CD4-positive, alpha-beta T cell treated with Interferon alpha-2 for 1 hour (primary cell): ENCODE measurements around the gene PHACTR1.

Experiments used
- DNase-seq, 2 donors: peaks; one replicate each; pipeline ENCODE4 v3.0.0-alpha.2; 2020 to 2022

The PHACTR1 gene

DNA sequence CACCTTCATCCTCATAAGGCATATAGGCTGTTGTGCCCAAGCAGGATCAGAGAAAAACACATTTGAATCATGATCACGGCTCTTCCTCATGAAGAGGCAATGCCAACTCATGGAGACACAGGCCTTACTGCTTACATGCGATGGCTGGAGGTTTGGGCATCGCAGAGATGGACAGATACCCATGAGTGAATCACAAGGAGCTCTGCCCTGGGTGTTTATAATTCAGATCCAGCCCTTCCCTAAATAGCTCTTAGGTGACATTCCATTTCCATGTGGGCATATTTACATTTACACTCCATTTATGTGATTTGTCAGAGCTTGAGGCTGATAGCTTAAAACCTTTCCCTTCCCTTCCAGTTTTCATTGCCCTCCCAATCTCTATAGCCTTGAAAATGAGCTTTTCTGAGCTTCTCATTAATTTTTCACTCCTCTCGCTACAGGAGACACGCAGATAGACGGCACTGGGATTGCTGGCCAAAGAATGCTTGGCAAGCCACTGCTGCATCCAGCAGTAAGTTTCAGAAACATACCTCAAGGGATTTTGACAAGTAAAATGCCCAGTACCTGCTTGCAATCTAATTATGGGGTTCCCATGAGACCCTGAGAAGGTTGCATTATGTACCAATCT lies 362.6 kb downstream of the PHACTR1 start:
- no peak for DNase-seq

DNA sequence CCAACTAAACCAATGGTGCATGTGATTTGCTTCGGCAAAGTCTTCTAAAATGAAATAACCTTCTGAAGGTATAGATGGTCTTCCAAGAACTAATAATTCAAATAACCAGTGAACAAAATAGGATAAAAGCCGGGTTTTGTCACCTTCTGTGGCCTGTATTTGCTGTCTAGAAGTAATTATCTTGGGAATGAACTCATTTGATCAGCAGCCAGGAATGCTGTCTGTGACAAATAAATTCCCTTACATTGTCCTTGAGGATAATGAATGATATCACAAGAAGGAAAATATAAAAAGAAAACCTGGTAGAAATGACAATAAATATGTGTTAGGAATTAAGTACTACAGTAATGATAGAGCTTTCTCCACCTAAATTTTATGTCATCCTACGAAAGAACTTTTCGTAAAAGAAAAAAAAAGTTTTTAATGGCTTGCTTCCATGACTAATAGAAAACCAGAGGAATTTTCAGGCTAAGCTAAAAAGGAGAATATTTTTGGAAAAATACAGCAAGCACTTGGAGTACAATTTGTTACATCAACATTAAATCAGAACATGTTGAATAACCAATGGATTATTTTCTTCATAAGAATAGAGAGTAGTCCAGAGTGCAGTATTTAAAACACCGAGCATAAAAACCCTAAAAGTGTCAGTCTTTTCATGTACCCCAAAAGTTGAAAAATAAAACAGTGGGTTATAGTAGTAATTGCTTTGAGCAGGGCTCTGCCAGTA lies 364.1 kb downstream of the PHACTR1 start:
- DNase-seq, result no peak

DNA sequence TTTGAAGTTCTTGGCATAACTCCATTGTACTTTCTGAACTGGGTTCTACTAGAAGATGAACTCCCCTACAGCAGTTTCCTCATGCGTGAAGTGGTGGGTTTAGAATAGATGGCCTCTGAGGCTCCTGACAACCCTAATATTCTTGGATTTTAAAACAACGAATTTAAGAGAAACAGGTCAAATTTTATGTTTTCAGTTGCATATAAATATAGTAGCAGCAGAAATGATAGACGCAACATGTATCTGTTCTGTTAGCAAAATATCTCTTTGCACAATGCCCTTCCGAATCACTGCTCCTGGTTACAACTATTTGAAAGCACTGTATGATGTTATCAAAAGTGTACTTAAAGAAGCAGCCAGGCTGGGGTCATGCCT lies 364.6 kb downstream of the PHACTR1 start:
- DNase-seq, result no peak

DNA sequence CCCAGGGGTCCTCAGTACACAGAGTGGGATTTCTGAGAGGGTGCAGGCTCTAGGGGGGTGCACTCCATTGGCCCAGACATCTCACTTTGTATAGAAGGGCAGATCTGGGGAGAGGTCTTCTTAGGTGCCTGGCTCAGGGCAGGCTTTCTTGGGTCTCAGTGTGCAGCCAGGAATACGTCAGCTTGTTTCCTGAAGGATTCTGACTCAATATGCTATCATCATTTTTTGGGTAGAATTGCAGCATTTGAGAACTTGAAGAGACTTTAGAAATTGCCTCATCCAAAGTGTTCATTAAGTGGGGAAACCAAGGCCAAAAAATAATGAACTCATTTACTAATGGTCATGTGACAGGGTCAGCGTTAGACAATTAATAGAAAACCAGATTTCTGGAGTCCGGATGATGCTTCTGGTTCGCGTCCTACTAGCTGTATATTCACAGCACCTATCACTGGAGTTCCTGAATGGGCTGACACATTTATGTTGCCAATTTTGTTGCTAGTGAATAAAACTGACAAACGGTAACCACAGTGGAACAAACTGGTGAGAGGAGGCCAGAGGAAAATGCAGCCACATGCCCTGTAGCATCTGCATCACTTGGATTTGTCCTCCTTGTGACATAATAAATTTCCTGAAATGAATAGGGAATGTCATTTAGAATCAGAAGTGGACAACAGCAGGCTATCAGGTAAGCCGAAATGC lies 372.9 kb downstream of the PHACTR1 start:
- DNase-seq, result no peak

DNA sequence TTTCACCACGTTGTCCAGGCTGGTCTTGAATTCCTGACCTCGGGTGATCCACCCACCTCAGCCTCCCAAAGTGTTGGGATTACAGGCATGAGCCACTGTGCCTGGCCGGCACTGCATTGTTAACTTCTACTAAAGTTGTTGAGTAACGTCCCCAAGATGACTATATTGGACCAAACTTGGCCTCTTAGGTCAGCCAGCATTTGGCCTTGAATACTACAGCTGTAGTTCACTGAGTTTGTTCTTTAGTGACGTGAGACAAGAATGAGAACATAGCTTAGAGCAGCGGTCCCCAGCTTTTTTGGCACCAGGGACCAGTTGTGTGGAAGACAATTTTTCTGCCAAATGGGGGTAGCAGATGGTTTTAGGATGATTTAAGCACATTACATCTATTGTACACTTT lies 374.6 kb downstream of the PHACTR1 start:
- no peak for DNase-seq

DNA sequence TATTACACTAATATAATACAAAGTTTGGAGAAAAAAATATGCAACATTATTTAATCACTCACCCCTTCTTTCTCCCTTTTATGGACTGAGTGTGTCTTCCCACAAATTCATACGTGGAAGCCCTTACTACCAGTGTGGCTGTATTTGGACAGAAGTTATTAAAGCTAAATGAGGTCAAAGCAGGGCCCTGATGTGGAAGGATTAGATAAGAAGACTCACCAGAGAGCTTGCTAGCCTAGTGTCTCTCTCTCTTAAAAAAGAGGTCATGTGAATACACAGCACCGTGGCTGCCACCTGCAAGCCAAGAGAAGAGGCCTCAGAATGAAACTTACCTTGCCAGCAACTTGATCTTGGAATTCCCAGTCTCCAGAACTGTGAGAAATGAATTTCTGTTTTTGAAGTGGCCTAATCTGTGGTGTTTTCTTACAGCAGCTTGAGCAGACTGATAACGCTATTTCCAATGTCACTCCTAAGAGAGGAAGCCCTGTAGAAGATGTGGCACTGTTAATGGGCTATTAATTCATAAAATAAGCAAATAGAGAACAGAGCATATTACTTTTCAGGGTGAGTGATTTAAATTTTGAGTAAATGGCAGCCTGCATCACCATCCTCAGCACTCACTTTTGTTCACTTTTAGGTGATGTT lies 378.3 kb downstream of the PHACTR1 start:
- DNase-seq, result no peak

DNA sequence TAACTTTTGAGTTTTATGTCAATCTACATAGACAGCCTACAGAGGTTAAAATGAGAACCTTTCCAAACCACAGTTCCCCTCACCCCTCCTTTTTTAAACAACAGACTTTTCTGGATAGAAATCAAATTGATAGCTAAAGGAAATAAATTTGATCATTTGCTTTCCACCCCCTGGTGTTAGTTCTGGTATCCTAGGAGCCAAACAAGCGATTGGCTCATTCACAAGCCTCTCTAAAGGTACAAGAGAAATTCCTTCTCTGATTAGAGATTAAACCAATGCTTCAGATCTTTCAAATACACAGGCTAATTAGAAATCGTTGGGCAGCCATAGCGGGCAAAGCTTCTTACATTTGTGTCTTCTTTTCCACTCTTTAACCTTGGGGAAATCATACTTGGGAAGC lies 379.5 kb downstream of the PHACTR1 start:
- DNase-seq, result no peak

DNA sequence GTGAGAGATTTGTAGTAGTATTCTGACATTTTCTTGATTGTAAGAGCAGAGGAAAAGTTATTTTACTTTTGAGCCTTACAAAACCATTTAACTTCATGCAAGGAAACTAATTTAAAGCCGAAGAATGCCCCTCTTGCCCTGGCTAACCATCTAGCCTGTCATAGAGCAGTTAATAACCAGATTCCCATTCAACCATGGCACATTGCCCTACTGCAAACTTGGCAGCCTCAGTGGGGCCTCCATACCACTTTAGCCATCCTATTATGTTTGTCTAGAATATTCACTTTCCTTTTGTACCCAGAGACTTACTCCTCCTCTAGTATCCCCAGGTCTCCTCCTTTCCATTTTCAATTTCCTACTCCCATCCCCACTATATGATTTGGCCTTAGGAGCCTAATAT lies 380.9 kb downstream of the PHACTR1 start:
- DNase-seq, result no peak

DNA sequence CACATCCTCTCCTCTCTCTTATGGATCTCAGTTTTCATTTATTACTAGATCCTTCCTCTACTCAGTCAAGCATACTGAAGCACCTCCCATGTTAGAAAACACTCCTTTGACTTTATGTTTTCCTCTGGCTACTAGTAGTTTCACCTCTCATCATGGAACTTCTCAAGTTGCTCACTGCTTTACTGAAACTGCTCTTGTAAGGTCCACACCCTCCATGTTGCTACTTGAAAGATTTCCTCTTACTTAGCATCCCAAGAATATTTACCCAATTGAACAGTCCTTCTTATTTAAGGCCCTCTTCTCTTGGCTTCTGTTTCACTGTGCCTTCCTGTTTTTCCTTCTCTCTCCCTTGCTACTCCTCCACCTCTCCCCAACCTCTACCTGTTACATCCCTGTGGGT lies 381.4 kb downstream of the PHACTR1 start:
- DNase-seq, result no peak

DNA sequence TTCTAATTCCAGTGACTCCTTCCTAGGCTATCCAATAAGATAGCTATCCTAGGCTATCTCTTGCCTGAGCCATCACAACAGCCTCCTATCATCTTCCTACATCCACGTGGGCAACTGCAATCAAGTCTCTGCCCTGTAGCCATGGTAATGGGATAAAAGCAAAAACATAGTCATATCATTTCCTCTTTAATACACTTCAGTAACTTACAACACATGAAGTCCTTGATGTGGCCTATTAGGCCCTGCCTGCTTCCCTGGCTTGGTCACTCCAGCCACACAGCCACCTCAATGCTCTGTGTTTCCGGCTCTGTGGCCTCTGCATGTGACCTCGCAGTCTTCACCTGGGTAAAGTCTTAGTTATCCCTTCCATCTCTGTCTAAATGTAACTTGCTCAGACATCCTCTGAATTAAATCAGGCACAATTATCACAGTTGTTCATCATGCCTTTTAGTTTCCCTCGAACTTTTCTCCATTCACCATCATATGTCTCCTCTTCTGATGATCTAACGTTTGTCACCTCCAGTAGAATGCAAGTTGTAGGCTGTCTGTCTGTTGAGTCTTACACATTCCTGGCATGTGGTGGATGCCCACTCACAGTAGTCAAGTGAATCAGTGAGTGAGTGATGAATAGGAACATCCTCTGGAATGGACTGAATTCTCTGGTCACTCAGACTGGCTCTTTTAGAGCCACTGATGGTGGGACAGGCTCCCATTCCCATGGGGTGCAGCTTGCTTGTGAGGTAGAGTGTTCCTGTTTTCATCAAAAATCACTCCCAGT lies 382.4 kb downstream of the PHACTR1 start:
- peak in 1 of 2 donors; percentile 12 for DNase-seq

DNA sequence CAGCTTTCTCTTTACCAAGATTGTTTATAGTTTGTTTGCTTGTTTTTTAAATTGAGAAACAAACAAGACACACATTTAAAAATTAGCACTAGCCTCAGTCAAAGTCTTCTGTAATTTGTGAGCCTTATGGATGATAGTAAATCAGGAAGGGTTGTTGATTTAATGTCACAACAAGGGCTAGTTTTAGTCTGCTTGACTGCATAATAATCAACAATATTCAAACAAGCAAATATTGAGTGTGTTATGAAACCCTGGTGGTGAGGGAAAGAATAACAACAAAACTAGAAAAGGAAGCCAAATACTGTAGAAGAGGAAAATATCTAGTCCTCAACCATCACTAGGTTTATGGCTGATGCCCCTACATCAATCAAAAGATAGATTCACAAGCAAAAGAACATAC lies 383.2 kb downstream of the PHACTR1 start:
- no peak for DNase-seq

DNA sequence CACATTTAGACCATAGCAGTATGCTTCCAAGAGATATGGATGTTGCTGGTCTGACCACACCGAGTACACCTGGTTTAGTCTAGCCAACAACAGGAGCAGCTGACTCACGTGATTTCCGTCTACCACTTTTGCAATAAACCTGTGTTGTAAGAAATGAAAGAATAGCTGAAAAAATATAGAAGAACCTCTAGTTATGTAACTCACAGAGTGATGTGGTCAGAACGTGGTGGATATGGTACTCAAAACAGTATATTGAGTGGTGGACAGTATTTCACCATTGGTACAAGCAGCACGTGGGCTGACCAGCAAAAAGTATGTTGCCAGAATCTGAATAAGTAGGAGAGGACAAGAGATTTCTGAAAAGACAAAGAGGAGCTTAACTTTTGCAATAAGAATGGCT lies 384.8 kb downstream of the PHACTR1 start:
- DNase-seq, result no peak

DNA sequence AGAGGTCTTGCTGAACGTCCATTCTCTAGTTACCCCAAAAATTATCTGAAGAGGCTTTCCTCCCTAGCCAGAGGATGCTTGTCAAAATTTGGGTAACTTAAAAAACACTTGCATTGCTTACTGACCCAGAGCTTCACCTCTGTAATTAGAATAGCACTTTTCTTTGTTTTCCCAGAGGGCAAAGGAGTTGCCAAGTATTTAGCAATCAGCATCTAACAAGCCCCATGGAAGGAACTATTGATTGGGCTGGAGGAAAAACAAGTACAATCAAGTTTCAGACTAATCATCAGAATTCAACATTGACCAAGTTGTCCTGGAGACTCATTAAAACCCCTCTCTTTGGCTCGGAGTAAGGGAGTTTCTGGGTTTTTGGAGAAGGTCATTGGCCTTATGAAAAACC lies 385.4 kb downstream of the PHACTR1 start:
- DNase-seq, result no peak

DNA sequence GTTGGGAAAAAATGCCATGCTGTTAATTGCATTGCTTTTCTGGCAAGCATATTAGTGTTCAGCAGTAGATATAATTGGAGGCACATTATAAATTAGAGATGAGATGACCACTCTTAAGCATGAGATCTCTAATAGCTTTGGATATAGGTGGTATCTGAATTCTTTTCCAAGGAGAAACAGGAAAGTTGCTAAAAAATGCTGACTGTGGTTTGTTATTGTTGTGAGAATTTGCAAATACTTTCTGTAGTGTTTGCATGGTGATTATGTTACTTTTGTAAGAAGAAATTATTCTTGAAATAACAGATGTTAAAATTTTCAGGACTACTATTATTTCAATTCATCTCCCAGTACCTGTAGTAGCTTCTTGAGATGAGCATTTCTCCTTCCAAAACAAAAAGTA lies 386.6 kb downstream of the PHACTR1 start:
- DNase-seq, result no peak

DNA sequence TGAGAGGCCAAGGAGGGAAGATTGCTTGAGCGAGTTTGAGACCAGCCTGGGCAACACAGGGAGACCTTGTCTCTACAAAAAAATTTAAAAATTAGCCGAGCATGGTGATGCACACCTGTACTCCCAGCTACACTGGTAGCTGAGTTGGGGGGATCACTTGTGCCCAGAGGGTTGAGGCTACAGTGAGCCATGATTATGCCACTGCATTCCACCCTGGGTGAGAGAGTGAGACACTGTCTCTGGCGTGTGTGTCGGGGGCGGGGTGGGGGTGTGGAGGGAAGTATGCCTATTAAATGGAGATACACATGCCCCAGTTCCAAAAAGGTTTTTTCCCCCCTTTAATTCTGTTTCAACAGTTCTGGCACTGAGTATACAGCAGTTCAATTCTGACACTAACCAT lies 388.6 kb downstream of the PHACTR1 start:
- DNase-seq, result no peak

DNA sequence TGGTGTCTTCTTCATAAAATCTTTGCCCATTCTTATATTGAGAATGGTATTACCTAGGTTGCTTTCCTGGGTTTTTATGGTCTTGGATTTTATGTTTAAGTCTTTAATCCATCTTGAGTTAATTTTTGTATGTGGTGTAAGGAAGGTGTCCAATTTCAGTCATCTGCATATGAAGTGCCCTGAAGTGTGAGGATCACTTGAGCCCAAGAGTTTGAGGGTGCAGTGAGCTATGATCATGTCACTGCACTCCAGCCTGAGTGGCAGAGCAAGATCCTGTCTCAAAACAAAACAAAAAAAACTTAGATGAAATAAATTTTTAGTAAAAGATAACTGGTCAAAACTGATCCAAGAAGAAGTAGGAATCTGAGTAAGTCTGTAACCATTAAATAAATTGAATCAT lies 396.4 kb downstream of the PHACTR1 start:
- no peak for DNase-seq

DNA sequence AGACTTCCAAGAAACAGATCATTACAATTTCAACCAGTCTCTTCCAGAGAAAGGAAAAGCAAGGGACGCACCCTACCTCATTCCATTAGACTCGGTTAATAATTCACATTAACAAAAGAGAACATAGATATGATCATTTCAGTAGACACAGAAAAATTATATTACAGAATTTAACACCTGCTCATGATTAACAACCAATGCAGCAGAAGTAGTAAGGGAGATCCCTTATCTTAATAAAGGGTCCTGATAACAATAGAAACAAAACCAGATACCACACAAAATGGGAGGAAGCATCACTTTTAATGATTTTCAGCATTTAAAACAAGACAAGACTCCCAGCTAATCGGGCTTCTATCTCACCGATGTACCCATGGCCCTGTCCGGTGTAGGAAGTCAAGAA lies 396.8 kb downstream of the PHACTR1 start:
- DNase-seq, result no peak

DNA sequence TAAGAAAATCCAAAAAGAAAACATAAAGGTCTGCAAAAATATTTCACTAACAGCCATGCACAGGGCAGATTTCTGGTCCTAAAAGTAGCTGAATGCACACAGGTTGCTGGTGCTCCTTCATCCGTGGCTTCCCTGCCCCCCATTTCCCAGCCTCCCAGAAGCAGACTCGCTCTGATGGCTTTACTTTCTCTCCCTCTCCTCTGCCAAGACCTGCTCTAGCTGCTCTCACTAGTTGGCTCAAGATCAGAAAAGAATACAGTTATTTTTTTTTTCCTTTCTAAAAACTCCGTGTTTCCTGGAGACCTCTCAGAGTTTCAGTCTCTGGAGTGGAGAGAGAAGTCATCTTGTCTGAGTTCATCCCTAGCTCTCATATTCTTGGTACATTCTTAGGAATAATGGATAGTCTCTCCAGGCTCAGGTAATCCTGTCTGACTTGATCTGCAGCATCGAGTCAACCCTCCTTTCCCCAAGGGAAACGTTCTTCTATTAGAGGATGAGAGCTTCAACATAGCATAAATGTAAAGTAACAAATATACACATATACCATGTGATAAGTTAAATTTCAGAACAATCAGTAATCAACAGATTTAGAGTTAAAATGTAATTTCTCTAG lies 397.5 kb downstream of the PHACTR1 start:
- no peak for DNase-seq

DNA sequence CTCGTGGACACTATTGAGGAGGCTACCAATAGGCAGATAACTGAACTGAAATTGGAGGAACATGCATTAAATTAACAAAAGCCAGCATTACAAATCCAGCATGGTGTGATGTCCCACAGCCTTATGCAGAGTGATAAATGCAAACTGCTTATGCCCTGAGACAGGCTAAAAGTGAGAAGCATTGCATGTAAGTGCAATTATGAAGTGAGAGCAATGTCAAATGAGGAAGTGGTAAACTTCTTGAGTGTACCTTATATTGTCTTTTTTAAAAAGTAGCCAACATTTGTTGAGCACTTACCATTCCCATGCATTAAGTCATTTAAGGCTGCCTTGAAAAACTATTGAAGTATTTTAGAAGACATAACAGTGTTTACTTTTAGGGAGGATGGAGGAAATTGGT lies 399.6 kb downstream of the PHACTR1 start:
- no peak for DNase-seq

DNA sequence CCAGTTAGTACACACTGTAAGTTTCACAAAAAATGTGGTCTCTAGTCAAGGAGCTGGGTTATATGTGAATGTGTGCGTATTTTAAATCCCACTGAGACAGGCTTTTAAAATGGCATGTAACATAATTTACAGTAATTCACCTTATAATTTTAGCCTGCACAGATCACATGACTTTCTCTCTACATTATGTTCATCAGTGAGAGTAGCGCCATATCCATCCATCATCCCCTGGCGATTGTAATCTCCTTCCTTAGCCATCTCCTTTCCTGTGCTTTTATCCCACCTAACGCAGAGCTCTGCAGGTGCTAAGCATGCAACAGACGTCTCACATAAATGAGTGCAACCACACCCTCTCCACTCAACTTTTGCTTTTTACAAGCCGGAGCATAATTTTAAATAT lies 401.0 kb downstream of the PHACTR1 start:
- DNase-seq, result no peak

DNA sequence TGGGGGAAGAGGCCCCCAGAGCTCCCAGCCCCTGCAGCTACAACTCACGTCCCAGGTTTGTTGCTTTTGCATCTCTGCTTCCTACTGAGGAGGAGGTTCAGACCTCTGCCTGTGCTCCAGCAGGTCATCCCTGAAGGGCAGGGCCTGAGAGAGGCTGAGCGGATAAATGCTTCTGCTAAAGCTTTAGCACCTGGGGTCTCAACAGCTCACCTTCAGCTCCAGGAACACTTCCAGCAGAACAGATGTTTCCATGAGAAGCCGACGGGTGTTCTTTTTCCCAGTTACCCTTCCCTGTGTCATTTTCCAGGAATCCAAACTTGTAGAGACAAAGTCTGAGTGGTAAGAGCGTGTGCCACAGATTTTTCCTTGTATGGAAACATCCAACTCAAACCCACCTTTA lies 403.0 kb downstream of the PHACTR1 start:
- DNase-seq, result no peak
